Subcutaneous adipose tissue (tissue), 4 donors: ENCODE data around the gene EDDM3A. TPM values are rescaled to one million over a fixed set of nuclear protein-coding genes. Genes with fewer than 3 reads are reported as not detected.

Experiments used
- CTCF ChIP-seq: fragments of 450-650 bp; IDR thresholded peaks from one replicate; pipeline ENCODE4 v1.5.1; 2016; ENCODE audit warnings: low read depth, mild to moderate bottlenecking, control low read depth, antibody characterized with exemption, moderate library complexity
- total RNA-seq, 4 donors: library from RNA; depleted of rRNA; stranded (reverse); fragments of >200 nt; gene quantifications; one replicate each; pipeline ENCODE4 v1.1.0, GENCODE V29; 2016

The EDDM3A gene, protein sequence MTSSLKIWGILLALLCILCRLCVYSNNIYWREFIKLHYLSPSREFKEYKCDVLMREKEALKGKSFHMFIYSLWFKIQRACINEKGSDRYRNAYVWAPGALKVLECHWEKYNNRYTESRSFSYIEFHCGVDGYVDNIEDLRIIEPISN
- total RNA-seq, result not detected

DNA sequence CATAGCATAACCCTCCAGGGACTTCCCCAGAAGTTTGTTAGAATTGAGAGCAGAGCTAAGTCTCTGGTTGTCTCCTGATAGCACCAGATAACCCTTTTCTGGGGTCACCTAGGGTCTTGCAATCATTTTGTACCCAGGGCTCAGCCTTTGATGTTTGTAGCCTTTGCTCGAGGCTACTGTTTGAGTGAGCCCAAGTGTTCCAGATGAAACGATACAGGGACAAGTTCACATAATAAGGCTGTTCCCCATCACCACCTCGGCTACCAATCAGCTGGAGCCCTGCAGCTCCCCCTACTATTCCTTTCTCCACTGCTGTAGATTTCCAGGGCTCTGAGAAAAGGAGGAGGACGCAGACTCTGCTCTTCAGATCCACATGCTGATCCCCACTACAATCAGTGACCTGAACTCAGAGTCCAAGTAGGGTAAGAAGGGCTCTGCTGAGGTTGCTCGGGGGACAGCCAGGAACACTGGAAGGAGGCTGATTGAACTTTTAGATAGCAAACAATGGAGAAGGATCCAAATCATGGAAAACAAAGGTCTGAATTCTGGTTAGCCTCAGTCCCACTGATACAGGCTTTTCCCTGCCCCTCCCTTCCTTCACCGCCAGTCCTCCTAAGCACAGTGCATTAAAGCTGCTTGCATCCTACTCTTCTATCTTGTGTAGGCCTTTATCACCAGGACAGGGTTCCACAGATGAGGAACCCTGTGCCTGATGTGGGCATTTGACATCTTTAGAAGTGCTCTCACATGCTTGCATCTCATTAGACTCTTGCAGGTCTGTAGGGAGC is at the start of gene EDDM3A:
Gene EDDM3A (plus strand): TSS at position 317 of the 788 bp plus-strand sequence. CDS start 1,694 bp downstream, outside the sequence.
- no peak for TF ChIP-seq CTCF

DNA sequence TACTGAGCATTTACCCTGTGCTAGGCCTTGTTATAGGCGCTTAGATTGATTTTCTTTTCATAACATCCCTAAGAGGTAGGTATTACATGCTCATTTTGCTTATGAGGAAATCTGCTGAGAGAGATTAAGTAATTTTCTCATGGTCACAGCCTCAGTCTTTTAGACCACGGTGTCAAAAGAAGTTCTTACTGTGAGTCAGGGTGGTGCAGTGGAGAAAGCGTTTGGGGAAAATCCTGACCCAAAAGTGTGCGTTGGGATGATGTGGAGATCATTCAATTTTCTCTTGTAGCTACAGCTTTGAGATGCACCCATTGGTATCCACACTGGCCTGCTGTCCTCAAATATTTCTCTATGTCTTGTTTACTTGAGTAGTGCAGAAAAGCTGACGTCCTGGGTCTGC is 48.9 kb upstream of the EDDM3A start:
- TF ChIP-seq CTCF, result no peak

GRCh38 chr14:20697273-20698017 is 48.2 kb upstream of the EDDM3A start:
- no peak for TF ChIP-seq CTCF

DNA sequence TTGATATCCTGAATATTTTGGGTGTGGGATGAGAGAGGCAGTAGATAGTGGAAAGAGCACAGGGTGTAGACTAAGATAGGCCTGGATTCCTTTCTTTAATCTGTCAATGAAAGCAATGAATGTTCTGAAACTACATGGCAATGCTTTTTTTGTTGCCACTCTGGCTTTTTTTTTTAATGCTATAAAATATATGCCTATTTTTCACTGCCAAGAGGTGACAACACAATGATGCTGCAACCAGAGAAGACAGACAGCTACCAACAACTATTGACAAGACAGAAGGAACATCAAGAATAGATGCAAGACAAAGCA is 47.7 kb upstream of the EDDM3A start:
- no peak for TF ChIP-seq CTCF

DNA sequence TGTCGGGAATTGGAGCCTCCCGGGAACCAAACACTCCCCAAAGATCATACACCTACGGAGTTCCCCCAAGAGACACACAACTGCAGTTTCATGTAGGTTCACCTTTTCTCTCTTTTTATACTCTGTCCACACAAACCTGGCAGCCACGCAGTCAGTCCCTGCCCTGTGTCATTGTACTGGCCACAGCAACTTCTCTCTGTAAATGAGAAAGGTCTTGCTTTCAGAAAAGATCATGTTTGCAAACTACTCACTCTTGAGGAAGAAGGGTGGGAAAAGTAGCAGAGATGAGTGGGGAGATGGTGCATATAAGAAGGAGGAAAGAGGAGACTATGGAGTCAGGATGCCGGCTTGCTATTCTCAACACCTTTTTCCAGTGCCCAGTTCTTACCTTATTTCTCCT is 46.8 kb upstream of the EDDM3A start:
- TF ChIP-seq CTCF, result no peak

GRCh38 chr14:20699931-20700330 is 45.8 kb upstream of the EDDM3A start:
- TF ChIP-seq CTCF, result no peak

DNA sequence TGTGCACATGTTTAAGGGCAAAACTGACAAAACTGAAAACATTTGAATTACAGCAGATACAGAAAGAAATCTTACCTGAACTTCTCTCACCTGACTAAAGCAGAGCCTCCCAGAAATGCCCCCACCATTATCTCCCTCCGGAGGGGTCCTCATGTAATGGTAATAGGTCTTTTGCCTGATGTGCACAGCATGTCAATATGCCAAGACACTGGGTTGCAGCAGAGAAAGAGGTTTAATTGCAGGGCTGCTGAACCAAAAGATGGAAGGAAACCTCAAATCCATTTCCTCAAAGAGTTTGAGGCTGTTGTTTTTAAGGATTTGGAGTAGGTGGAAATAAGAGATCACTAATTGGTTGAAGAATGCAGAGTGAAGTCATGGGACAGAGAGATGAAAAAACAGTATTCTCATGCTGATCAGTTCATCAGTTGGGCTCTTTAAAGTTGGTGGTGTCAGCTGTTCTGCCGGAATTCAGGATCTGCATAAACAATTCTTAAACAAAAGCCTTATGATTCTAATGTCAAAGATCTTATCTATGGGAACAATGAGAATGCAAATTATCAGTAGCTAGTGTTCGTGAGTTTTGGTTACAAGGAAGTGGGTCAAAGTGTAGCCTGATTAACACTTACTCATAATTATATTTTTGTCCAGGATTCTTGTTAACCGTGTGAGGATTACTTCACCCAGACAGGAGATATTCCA is 38.9 kb upstream of the EDDM3A start:
- TF ChIP-seq CTCF, result no peak
